NT2/D1 (cell line): Measurements from ENCODE around the gene PYDC2.

ENCODE experiments used
- SUZ12 ChIP-seq: IDR thresholded peaks from 2 replicates; pipeline ENCODE4 v1.6.1; 2011; ENCODE audit not compliant: insufficient read length, insufficient read depth; ENCODE audit errors: extremely low read depth
- YY1 ChIP-seq: IDR thresholded peaks from 2 replicates; pipeline ENCODE4 v1.6.1; 2011; ENCODE audit not compliant: insufficient read length, insufficient read depth
- ZNF274 ChIP-seq: IDR thresholded peaks from 2 replicates; pipeline ENCODE4 v1.6.1; 2011; ENCODE audit warnings: mild to moderate bottlenecking, low read depth, low read length

GRCh38 chr3:191431160-191431822 is 29.7 kb upstream of the PYDC2 start:
- TF ChIP-seq YY1: no peak
- no peak for TF ChIP-seq SUZ12
- TF ChIP-seq ZNF274: no peak
